H1 (cell line): ENCODE measurements around the gene ARID1B. TPM values are rescaled to one million over a fixed set of nuclear protein-coding genes. Genes with fewer than 3 reads are reported as not detected.

Source experiments
- HDAC2 ChIP-seq, 2 experiments: fragments of 300-600 bp in 1 of 2; sonication (generic) in 1 of 2; IDR thresholded peaks; 2 replicates each; pipeline ENCODE4 v1.6.1; 2011 to 2012; ENCODE audit warnings: low read depth in 2 of 2, low read length in 2 of 2, mild to moderate bottlenecking in 2 of 2, moderate library complexity in 2 of 2, borderline replicate concordance in 1 of 2, inconsistent platforms in 1 of 2
- PHF8 ChIP-seq: fragments of 200-600 bp; sonication (generic); conservative IDR thresholded peaks from 2 replicates; pipeline ENCODE4 v1.7.1; 2012; ENCODE audit warnings: low read depth, mild to moderate bottlenecking, inconsistent platforms, low read length, moderate library complexity
- SIX5 ChIP-seq: IDR thresholded peaks from 2 replicates; pipeline ENCODE4 v1.6.1; 2011; ENCODE audit warnings: mild to moderate bottlenecking, low read depth, low read length
- ZNF274 ChIP-seq: IDR thresholded peaks from 2 replicates; pipeline ENCODE4 v1.7.0; 2012; ENCODE audit warnings: low read length, borderline replicate concordance; ENCODE audit errors: extremely low read depth
- polyA plus RNA-seq, 7 experiments: library from polyadenylated mRNA; depleted of rRNA in 3 of 7; stranded (reverse) in 5 of 7; unstranded in 2 of 7; fragments of >200 nt in 5 of 7; fragments of 200-250 nt in 2 of 7; gene quantifications; 1 replicate in 5 of 7; 2 replicates in 1 of 7; 4 replicates in 1 of 7; pipeline versions ENCODE4 v1.2.1 to v1.2.3, GENCODE V29; 2011 to 2013; ENCODE audit warnings: missing spikeins in 2 of 7, mixed read lengths in 2 of 7
- total RNA-seq: library from RNA; stranded (reverse); fragmentation: NEBNext Ultra II Directional; extraction: Animal tissue kit (Norgen Biotek cat#: 25700); gene quantifications from 2 replicates; pipeline ENCODE4 v1.2.1, GENCODE V29; 2021

ARID1B gene
- total and polyA plus RNA-seq, 2 of the 8 experiments (the other 6 are each of a cell fraction or from before 2014, with no cell fraction given), result 24.3 to 70.3 TPM

DNA sequence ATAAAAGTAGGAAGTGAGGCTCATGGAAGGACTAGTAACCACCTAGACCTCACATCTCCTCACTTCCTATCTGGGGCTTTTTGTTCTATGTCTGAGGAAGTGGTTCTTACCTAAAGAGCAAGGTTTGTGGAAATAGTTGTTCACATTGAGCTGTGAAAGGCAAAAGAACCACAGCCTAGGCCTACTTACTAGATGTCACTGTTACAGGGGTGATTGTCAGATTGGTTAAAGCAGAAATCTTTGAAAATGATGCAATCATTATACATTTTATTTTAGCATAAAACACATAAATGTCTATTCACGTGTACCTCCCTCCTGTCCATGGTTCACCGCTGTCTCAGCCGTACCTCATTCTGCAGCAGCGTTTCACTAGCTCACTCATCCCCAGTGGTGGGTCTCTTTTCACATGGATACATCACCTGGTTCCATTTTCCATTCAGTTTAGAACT, 277.4 kb downstream of the ARID1B start (continued):
- TF ChIP-seq ZNF274 (no peak), PHF8 (no peak), HDAC2 (IDR thresholded peaks at IDR 0.05; ENCODE audit: borderline replicate concordance in 1 of 2, low read depth in 2 of 2, low read length in 2 of 2) (no peak), SIX5 (no peak)
